ENCODE data around the gene ENTHD1.
"Not testable (repeated sequence)": the region's sequence is repeated elsewhere in the genome, so short reads cannot be mapped to it uniquely, and the experiment has no call there.

ENTHD1 gene

GRCh38 chr22:39924286-39924685 is 30.7 kb upstream of the ENTHD1 start:
- DNase-seq = no peak

GRCh38 chr22:39923696-39924095 is 30.1 kb upstream of the ENTHD1 start:
- no peak for DNase-seq

GRCh38 chr22:39920134-39920743 is 26.7 kb upstream of the ENTHD1 start:
- DNase-seq = no peak

- no peak for DNase-seq
Observed at GRCh38 chr22:39917776-39918495, 24.4 kb upstream of the ENTHD1 start.

GRCh38 chr22:39917197-39917643 is 23.7 kb upstream of the ENTHD1 start:
- DNase-seq = no peak

- no peak for DNase-seq
Observed at GRCh38 chr22:39916496-39916895, 22.9 kb upstream of the ENTHD1 start.

GRCh38 chr22:39915295-39915726 is 21.8 kb upstream of the ENTHD1 start:
- no peak for DNase-seq

- DNase-seq = no peak
Observed at GRCh38 chr22:39914584-39914983, 21.0 kb upstream of the ENTHD1 start.

GRCh38 chr22:39913886-39914285 is 20.3 kb upstream of the ENTHD1 start:
- DNase-seq = no peak

- DNase-seq = no peak
Observed at GRCh38 chr22:39913321-39913720, 19.8 kb upstream of the ENTHD1 start.

- DNase-seq = no peak
Observed at GRCh38 chr22:39910876-39911613, 17.5 kb upstream of the ENTHD1 start.

- DNase-seq = no peak
Observed at GRCh38 chr22:39908737-39909136, 15.2 kb upstream of the ENTHD1 start.

GRCh38 chr22:39908136-39908535 is 14.6 kb upstream of the ENTHD1 start:
- DNase-seq = no peak

GRCh38 chr22:39907605-39908097 is 14.1 kb upstream of the ENTHD1 start:
- DNase-seq = no peak

- DNase-seq = no peak
Observed at GRCh38 chr22:39907047-39907446, 13.5 kb upstream of the ENTHD1 start.

- no peak for DNase-seq
Observed at GRCh38 chr22:39906207-39906606, 12.6 kb upstream of the ENTHD1 start.

- no peak for DNase-seq
Observed at GRCh38 chr22:39905687-39906086, 12.1 kb upstream of the ENTHD1 start.

- no peak for DNase-seq
Observed at GRCh38 chr22:39904862-39905261, 11.3 kb upstream of the ENTHD1 start.

- not testable (repeated sequence) for DNase-seq
Observed at GRCh38 chr22:39904024-39904423, 10.5 kb upstream of the ENTHD1 start.

GRCh38 chr22:39901565-39902146 is 8.1 kb upstream of the ENTHD1 start:
- no peak for DNase-seq

- DNase-seq = no peak
Observed at GRCh38 chr22:39900306-39901227, 7.0 kb upstream of the ENTHD1 start, which contains the start of gene GRAP2. Gene GRAP2, plus strand, starts transcription at chr22:39901084. Its CDS starts 46,023 bp downstream, at chr22:39947107.

- no peak for DNase-seq
Observed at GRCh38 chr22:39898997-39899396, 5.4 kb upstream of the ENTHD1 start.

Measured in activated gamma-delta T cell (primary cell).